Choroid plexus epithelial cell (primary cell): ENCODE results near the gene THUMPD3.

Experiments
- DNase-seq: peaks from one replicate; pipeline ENCODE4 v3.0.0-alpha.2; 2010; ENCODE audit warnings: low read depth
- H3K4me3 ChIP-seq: 2 replicates; pipeline ENCODE4 v1.5.1; 2011; ENCODE audit warnings: low read depth, mild to moderate bottlenecking, control low read depth, low read length, moderate library complexity
- CTCF ChIP-seq: conservative IDR thresholded peaks from 2 replicates; pipeline ENCODE4 v1.5.1; 2011; ENCODE audit warnings: low read depth, mild to moderate bottlenecking, control low read depth, inconsistent platforms, low read length, moderate library complexity

The THUMPD3 gene

GRCh38 chr3:9362731-9363530 lies at the start of gene THUMPD3:
THUMPD3 (plus strand) TSS chr3:9363054; CDS start chr3:9365069, 2,015 bp downstream.
- no peak for TF ChIP-seq CTCF
- DNase-seq = peak; percentile 93
- H3K4me3 ChIP-seq = peak within 1 kb of the TSS; percentile 76

GRCh38 chr3:9314796-9315195 lies 48.1 kb upstream of the THUMPD3 start:
- no peak for DNase-seq
- H3K4me3 ChIP-seq = no peak overlapping the region
- TF ChIP-seq CTCF = no peak

- peak overlapping the region; percentile 48 for H3K4me3 ChIP-seq
- no peak for TF ChIP-seq CTCF
- DNase-seq = peak; percentile 48
These were observed 45.9 kb upstream of the THUMPD3 start for GRCh38 chr3:9316881-9317361.

- H3K4me3 ChIP-seq = no peak overlapping the region
- no peak for DNase-seq
- TF ChIP-seq CTCF = no peak
These were observed 40.1 kb upstream of the THUMPD3 start for GRCh38 chr3:9322780-9323179.

- TF ChIP-seq CTCF = no peak
- no peak overlapping the region for H3K4me3 ChIP-seq
- DNase-seq = no peak
These were observed 37.9 kb upstream of the THUMPD3 start for GRCh38 chr3:9324944-9325343.

GRCh38 chr3:9327578-9327977 lies 35.3 kb upstream of the THUMPD3 start:
- H3K4me3 ChIP-seq = no peak overlapping the region
- no peak for TF ChIP-seq CTCF
- no peak for DNase-seq
